HL-60/S4 (cell line): ENCODE results near the gene C19orf85.

Experiments
- in situ Hi-C: fragments of 300-500 bp; cut with MboI; formaldehyde crosslinking; loops from 2 replicates; pipeline ENCODE4 v1.14.3; 2022; ENCODE audit warnings: low sequenced_read_pairs

The C19orf85 gene

DNA sequence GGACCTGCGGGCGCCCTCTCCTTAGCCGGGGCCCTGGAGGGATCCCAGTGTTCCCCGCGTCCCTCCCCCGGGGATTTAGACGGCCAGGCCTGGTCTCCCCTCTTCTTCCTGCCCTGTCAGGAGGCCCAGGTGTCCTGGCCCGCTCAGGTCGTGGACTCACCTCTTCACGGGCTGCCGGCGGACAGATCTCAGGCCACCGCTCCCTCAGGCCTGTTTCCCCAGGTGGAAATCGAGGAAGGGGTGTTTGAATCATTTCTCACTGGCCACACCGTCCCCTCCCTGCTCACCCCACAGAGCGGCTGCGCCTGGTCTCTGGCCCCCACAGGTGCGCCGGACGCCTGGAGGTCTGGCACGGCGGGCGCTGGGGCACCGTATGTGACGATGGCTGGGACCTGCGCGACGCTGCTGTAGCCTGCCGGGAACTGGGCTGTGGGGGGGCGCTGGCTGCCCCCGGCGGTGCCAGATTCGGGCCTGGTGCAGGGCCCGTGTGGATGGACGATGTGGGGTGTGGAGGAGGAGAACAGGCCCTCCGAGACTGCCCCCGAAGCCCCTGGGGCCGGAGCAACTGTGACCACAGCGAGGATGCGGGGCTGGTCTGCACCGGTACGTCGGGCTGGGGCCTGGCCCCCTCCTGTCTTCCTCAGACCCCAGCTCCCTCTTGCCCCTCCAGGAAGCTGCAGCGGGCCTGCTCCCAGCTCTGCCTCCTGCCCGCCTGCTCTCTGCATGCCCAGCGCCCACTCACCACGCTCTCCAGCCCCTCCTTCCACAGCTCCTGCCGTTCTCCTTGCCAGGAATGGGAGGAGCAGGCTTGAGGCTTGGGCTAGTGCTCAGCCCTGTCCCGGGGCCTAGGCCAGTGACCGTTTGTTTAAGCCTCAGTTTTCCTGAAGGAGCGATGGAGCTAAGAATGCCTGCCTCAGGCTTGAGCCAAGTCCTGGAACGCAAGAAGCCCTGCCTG, 26.2 kb upstream of the C19orf85 start:
- in situ Hi-C loops = no loop called here

DNA sequence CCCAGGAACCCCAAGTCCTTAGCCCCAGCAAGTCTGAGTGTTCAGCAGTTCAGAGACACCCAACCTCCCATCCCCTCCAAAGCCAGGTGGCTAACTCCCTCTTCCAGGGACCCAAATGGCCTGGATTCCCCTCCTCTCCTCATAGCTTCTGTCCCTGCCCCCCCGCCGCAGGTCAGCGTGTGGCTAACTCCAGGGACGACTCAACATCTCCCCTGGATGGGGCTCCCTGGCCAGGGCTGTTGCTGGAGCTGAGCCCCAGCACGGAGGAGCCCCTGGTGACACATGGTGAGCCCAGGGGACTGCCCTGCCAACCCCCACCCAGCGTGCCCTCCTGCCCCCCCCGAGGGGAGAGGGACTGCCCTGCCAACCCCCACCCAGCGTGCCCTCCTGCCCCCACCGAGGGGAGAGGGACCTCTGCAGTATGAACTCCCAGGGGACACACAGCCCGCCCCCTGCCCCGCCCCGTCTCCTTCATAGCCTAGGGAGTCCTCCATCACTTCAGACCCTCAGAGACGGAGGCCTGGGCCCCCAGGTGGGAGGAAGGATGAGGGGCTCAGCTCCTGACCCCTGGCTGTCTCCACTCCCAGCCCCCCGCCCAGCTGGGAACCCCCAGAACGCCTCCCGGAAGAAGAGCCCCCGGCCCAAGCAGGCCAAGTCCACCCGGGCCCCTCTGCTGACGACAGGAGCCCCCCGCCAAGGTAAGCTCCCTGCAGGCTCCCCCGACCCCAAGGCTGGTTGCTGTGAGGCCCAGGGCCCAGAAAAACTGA, 25.3 kb upstream of the C19orf85 start:
- in situ Hi-C loops = no loop called here

DNA sequence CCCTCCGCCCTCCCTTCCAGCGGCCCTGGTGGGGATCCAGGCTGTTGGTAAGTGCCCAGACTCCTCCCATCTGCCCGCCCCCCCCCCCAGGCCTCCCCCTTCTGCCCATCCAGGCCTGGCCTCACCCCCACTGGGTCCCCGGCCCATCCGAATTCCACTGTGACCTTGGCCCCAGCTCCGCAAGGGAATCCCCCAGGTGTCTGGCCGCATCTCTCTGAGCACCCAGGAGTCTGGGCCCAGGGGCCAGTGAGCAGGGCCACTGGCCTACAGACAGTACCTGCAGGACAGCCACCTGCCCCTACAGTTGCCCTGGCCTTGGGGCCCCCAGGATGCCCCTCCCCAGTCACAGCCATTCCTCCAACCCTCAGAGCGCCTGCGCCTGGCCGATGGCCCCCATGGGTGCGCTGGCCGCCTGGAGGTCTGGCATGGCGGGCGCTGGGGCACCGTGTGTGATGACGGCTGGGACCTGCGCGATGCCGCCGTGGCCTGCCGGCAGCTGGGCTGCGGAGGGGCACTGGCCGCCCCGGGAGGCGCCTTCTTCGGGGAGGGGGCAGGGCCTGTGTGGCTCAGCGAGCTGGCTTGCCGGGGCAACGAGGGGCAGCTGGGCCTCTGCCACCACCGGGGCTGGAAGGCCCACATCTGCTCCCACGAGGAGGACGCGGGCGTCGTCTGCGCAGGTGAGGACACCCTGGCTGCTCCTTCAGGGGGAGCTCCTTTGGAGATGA, 24.6 kb upstream of the C19orf85 start:
- in situ Hi-C loops = no loop called here

DNA sequence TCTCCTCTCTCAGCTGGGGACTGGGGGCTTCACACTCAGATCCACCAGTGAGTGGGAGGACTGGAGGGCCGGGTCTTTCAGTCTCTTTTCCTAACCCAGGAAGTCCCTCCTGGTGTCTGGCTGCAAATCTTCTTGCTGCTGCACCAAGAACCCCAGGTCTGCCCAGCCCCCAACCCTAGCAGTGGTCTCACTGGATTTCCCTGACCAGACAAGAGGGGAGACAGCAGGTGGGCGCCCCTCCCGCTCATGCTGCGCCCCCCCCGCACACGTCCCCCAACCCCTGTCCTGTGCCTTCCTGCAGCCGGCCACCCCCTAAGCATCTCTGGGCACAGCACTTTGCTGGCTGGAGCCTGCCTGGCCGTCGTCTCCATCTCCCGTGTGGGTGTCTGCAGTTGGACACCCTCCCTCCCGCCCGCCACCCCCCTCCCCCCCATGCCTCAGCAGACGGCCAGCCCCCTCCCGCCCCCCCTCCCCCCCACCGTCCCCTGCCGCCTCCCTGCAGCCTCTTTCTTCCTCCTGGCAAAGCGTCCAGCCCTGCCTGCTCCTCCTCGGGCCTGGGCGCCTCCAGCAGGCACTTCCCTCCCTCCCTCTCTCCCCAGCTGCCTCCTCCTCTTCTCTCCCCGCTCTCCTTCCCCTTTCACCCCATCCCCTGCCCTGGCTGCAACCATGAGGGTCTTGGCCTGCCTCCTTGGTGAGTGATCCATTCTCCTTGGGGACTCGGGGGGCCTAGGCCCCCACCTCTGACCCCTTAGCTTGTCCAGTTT, 23.6 kb upstream of the C19orf85 start, which contains the start of gene SSC5D:
SSC5D (plus strand) TSS at position 513 of the 764 bp plus-strand sequence; CDS start at position 667, 154 bp downstream.
- in situ Hi-C loops = no loop called here

DNA sequence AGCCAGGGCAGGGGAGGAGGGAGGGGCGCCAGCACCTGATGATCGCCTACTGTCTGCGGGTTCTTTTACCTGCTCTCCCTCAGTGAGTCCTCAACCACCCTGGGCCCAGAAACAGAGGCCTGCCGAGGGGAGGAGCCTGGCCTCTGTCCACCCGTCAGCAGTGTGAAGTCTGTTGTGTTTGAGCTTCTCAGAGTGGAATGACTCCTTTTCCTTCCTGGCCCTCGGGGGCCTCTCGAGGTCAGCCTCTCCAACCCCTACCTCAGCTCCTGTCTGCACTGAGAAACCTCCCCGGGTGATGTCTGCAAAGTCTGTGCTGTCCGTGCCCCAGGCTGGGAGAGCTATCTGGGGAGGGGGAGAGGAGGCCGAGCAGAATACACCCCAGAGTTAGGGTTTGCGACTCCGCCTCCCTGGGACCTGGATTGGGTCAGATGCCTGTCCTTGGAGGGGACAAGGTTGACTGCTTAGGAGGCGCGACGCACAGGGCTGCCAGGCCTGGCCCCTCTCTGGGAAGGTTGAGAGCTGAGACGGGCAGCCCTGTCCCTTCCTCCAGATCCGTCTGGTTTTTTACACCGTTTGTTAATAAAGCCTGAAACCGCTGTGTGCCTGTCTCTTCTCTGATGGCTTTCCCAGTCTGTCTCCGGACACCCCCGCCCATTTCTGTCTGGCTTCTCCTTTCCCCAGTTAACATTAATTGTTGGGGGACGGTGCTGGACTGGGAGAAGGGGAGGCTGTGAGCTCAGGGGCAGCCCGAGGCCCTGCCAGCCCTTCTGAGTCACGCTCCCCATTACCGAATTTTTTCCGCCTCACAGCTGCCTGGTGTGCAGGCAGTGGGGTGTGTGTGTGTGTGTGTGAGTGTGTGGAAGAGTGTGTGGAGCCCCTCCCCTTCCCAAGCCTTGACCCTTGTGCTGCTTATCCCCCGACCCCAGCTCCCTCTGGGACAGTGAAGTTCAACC, 22.7 kb upstream of the C19orf85 start:
- in situ Hi-C loops = no loop called here

DNA sequence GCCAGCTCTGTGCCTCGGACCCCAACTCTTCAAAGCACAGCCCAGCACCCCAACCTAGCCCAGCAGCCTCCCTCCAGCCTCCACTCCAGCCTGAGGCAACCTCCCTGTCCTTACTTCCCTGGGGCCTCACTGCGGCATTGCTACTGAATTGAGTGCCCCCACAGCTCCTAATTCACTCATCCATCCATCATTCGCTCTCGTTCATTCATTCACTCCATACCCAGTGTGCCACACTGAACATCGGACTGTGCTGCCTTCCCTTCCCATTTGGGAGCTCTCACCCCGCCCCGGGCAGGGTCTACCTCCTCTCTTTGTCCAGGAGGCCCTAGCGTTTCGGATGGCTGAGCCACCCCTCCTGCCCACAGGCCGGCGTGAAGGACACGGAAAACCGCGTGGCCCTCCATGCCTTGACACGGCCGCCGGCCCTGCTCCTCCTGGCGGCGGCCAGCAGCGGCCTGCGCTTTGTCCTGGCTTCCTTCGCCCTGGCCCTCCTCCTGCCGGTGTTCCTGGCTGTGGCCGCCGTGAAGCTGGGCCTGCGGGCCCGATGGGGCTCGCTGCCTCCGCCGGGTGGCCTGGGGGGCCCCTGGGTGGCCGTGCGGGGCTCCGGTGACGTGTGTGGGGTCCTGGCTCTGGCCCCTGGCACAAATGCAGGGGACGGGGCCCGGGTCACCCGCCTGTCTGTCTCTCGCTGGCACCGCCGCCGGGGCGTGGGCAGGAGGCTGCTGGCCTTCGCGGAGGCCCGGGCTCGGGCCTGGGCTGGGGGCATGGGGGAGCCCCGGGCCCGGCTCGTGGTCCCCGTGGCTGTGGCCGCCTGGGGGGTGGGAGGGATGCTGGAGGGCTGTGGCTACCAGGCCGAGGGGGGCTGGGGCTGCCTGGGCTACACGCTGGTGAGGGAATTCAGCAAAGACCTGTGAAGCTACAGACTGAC, 21.8 kb upstream of the C19orf85 start:
- in situ Hi-C loops = no loop called here

DNA sequence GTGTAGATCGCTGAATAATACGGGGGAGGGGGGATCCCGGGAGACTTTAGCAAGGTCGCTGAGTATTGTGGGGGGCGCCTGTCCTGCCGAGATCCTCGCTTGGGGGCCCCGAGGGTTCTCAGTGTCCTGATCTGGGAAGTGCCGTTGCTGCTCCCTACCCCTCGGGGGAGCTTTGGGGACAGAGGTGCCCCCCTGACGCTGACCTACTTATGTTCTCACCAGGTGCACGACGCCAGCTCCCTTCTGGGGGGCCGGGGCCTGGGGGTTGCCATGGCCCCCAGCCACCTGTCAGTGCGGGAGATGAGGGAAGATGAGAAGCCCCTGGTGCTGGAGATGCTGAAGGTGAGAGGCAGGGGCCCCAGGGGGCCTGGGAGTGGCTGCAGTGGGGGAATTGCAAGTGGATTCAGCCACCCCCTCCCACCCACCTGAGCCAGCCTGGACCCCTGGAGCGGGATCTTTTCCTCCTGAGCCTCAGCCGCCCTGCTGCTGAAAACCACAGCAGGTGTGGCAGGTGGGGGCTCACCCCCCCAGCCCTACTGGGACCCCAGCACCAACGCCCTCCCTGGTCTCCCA, 21.0 kb upstream of the C19orf85 start:
- in situ Hi-C loops = no loop called here

DNA sequence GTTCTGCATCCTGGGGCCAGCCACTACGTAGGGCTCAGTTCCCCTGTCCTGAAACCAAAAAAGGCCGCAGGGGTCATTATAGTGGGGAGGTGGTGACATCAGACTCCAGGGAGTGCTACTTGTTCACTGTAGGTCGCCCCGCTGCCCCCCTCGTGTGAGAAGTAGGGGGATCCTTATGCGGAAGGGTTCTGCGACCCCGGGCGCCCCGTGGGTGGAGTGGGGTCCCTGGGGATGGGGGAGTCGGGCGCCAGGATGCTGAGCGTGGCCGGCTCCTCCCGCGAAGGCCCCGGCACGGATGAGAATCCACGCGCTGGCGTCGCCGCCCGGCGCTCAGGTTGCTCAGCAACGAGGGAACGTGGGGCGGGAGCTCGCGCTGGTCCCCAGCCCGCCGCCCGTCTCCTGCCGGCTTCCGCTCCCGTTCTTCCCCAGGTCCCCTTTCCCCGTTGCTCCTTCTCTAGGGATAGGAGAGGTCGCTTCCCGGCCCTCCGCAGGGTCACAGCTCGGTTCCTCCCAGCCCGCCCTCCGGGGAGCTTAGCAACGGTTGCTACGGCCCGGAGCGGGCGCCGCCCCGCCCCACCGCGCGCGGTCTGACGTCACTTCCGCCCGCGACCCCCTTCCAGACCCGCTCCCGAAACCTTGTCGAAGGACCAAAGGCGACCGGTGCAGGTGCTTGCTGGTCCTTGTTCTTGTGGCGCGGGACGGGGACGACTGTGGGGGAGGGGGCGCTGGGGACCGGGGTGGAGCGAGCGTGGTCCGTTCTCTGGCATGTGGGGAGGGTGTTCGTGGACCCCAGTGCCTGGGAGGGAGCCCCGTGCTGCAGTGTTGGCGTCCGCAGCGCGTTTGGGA, 20.3 kb upstream of the C19orf85 start, which contains the start of gene NAT14:
NAT14 (plus strand) TSS at position 596 of the 846 bp plus-strand sequence. CDS start 521 bp downstream, outside the sequence.
- in situ Hi-C loops = no loop called here

DNA sequence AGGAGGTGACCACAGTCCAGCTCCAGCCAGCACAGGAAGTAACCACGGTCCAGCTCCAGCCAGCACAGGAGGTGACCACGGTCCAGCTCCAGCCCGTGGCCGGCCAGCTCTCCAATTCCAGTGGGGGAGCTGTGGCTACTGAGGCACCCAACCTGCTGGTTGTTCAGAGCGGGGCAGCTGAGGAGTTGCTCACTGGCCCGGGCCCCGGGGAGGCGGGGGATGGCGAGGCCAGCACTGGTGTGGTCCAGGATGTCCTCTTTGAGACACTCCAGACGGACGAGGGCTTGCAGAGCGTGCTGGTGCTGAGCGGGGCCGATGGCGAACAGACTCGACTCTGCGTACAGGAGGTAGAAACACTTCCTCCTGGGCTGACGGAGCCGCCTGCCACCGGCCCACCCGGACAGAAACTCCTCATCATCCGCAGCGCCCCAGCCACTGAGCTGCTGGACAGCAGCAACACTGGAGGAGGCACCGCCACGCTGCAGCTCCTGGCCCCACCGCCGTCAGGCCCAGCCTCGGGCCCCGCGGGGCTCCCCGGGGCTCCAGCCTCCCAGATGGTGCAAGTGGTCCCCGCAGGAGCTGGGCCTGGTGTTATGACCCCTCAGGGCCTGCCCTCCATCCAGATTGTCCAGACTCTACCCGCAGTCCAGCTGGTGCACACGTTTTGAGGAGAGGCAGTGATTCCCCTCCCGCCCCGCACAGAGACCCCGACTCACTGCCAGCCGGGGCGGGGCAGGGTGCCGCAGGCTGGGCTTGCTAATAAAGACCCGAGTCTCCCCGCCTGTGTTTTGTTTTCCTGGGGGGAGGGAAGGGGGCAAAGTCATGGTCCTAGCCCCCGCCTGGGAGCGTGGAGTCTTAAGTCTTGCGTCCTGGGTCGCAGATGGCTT, 19.4 kb upstream of the C19orf85 start:
- in situ Hi-C loops = no loop called here

DNA sequence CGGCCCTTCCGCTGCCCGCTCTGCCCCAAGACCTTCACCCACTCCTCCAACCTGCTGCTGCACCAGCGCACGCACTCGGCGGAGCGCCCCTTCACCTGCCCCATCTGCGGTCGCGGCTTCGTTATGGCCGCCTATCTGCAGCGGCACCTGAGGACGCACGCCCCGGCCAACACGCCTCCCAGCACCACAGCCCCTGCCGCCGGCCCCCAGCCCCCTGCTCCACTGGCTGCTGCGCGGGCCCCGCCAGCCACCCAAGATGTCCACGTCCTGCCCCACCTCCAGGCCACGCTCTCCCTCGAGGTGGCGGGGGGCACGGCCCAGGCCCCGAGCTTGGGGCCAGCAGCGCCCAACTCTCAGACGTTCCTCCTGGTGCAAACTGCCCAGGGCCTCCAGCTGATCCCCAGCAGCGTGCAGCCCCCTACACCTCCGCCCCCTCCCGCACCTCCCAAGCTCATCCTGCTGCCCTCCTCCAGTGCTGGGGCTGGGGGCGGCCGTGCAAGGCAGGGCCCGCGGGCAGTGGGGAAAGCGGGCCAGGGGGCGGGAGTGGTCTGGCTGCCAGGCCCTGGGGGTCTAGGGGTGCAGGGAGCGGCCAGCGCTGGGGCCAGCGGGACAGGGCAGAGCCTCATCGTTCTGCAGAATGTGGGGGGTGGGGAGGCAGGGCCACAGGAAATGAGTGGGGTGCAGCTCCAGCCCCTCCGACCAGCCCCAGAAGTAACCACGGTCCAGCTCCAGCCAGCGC, 18.6 kb upstream of the C19orf85 start:
- in situ Hi-C loops = no loop called here

DNA sequence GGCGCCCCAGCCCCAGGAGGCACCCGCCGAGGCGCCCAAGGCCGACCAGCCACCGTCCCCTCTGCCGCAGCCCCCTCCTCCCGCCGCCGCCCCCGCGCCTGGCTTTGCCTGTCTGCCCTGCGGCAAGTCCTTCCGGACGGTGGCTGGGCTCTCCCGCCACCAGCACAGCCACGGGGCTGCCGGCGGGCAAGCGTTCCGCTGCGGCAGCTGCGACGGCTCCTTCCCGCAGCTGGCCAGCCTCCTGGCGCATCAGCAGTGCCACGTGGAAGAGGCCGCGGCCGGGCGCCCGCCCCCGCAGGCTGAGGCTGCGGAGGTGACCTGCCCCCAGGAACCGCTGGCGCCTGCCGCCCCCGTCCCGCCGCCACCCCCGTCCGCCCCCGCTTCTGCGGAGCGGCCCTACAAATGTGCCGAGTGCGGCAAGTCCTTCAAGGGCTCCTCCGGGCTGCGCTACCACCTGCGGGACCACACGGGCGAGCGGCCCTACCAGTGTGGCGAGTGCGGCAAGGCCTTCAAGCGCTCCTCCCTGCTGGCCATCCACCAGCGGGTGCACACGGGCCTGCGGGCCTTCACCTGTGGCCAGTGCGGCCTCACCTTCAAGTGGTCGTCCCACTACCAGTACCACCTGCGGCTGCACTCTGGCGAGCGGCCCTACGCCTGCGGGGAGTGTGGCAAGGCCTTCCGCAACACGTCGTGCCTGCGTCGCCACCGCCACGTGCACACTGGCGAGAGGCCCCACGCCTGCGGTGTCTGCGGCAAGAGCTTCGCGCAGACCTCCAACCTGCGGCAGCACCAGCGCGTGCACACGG, 17.8 kb upstream of the C19orf85 start:
- in situ Hi-C loops = no loop called here

DNA sequence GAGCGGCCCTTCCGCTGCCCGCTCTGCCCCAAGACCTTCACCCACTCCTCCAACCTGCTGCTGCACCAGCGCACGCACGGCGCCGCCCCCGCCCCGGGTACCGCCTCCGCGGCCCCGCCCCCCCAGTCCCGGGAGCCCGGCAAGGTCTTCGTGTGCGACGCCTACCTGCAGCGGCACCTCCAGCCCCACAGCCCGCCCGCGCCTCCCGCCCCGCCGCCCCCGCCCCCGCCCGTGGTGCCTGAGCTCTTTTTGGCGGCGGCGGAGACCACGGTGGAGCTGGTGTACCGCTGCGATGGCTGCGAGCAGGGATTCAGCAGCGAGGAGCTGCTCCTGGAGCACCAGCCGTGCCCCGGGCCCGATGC, 17.2 kb upstream of the C19orf85 start:
- in situ Hi-C loops = no loop called here

DNA sequence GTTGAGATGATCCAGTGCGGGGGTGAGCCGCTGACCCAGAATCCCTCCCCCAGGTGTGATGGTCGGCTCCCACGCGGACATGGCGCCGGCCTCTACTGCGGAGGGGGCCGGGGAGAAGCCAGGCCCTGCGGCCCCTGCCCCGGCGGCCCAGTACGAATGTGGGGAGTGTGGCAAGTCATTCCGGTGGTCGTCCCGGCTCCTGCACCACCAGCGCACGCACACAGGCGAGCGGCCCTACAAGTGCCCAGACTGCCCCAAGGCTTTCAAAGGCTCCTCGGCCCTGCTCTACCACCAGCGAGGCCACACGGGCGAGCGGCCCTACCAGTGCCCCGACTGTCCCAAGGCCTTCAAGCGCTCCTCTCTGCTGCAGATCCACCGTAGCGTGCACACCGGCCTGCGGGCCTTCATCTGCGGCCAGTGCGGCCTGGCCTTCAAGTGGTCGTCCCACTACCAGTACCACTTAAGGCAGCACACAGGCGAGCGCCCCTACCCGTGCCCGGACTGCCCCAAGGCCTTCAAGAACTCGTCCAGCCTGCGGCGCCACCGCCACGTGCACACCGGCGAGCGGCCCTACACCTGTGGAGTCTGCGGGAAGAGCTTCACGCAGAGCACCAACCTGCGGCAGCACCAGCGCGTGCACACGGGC, 16.7 kb upstream of the C19orf85 start:
- in situ Hi-C loops = no loop called here
